CD4-positive, alpha-beta T cell treated with Interleukin-2 at 100 ng/mL for 4 hours (primary cell): Measurements from ENCODE around the gene IFNLR1.
"Not testable (repeated sequence)": the region's sequence is repeated elsewhere in the genome, so short reads cannot be mapped to it uniquely, and the experiment has no call there.

Experiments used
- DNase-seq: peaks from one replicate; pipeline ENCODE4 v3.0.0-alpha.2; 2020; ENCODE audit warnings: low spot score

IFNLR1 gene

DNA sequence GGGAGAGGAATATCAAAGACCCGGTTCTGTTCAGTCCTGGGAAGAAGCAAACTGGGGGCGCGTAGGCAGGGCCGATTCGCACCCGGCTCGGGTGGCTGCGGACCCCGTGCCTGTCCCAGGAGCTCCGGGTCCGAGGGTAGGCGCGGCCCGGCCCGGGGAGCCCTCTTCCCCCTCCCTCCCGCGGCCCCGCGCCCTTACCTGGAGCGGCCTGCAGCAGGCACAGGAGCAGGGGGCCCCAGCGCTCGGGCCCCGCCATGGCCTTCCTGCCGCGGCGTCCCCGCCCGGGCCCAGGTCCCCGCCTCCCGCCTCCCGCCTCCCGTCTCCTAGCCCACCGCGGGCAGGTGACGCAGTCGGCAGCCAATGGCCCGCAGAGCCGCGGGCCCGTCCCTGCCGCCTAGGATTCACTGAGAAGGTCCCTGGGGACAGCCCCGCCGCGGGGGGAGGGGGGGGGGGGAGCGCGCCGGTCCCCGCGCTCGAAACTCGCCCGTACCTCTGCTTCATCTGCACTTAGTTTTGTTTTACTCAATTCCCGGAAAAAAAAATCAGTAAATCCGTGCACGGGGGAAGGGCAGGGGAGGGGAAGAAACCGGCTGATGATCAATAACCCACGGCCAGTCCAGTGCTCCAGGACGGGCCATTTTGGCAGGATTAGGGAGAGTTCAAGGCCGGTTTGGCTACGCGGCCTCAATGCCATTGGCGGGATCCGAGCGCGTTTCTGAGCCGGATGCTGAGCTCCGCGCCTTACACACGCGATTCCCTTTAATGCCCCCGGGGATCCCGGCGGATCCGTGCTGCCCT, at the start of gene IFNLR1:
TSS of gene IFNLR1 (minus strand) at position 297 of the 798 bp plus-strand sequence. CDS start at position 256, 41 bp downstream.
- peak; percentile 72 for DNase-seq

DNA sequence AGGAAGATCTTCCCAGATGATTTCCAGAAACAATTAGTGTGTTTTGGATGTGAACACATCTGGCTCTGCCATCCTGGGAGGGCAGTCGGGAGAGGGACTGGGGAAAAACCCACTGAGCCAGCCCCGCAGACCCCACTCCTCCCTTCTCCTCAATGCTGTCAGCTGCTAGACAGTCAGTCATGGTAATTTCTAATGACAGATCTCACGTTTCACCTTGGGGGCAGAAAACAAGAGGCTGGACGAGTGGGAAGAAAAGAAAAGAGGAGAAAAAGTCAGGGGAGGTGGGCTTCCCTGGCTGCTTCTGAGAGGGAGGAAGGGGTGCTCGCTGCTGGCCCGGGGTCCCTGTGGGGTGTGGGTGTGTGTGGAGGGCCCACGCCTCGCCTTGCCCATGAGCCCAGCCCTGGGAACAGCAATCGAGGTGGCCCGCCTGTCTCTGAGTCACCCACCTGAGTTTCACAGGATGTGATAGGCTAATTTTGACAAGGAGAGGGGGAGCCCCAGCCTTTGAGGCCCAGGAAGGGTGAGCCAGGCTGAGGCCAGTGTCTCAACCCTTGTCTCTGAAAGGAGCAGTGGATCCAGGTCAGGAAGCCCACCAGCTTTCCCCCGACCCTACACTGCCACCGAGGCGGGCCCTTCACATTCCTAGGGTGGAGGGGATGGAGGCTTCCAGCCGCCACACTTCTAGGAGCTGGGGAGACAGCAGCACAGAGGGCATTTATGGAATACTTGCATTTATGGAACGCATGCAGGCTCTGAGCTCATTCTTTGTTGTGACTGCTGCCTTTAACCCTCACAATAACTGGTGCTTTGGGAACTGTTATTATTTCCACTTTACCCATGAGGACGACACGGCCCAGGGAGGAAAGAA, 49.1 kb upstream of the IFNLR1 start:
- no peak for DNase-seq

DNA sequence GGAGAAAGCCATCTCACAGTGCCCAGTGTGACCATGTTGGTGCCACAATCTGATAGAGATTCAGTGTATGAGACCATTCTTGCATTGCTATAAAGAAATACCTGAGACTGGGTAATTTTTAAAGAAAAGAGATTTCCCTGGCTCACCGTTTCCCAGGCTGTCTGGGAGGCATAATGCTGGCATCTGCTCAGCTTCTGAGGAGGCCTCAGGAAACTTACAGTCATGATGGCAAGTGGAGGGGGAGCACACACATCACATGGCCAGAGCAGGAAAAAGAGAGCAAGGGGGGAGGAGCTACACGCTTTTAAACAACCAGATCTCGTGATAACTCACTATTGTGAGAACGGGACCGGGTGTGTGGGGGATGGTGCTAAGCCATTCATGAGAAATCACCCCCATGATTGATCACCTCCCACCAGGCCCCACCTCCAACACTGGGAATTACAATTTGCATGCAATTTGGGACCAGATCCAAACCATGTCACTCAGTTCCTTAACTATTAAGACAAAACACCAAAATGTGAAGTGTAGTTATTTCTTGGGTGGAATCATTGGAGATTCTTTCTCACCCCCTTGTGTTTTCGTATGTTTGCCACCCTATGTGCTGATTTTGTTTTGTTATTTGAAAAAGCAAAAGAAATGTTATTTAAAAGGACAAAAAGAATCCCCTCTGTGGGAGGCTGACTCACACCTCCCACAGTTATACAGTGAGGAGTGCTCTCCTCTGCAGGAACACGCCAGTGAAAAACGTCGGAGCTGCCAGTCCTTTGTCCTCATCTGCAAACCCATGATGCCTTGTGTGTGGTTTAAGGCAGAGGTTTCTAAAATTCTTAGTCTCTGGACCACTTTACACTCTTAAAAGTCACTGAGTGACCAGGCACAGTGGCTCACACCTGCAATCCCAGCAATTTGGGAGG, 46.9 kb upstream of the IFNLR1 start:
- DNase-seq = no peak

DNA sequence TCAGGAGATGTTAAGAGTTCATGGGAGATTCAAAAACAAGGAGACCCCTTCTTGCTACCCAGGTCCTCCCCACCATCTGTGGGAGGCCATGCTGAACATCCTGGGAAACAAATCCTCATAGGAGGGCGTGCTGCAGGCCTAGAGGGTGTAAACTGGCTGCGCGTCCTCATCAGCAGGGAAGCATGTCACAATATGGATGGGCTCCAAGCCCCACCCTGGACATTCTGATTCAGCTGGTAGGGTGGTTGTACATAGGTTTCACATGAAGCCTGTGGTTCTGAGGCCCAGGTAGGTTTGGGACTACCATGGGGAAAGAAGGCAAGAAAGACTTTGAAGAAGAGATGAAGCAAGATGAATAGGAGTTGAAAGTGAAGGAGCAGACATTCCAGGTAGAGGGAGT, 44.6 kb upstream of the IFNLR1 start:
- no peak for DNase-seq

DNA sequence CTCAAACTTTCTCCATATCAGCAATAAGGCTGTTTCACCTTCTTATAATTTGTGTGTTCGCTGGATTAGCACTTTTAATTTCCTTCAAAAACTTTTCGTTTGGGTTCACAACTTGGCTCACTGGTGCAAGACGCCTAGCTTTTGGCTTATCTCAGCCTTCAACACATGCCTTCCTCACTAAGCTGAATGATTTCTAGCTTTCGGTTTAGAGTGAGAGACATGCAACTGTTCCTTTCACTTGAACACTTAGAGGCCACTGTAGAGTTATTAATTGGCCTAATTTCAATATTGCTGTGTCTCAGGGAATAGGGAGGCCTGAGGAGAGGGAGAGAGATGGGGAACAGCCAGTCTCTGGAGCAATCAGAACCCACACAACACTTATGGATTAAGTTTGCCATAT, 41.2 kb upstream of the IFNLR1 start:
- DNase-seq = no peak

DNA sequence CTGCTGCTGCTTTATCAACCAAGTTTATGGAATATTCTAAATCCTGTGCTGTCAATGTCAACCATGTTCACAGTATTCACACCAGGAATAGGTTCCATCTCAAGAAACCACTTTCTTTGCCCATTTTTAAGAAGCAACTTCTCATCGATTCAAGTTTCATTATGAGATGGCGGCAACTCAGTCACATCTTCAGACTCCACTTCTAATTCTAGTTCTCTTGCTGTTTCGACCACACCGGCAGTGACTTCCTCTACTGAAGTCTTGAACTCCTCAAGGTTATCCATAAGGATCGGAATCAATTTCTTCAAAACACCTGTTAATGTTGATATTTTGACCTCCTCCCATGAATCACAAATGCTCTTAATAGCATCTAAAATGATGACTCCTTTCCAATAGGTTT, 39.7 kb upstream of the IFNLR1 start:
- no peak for DNase-seq

DNA sequence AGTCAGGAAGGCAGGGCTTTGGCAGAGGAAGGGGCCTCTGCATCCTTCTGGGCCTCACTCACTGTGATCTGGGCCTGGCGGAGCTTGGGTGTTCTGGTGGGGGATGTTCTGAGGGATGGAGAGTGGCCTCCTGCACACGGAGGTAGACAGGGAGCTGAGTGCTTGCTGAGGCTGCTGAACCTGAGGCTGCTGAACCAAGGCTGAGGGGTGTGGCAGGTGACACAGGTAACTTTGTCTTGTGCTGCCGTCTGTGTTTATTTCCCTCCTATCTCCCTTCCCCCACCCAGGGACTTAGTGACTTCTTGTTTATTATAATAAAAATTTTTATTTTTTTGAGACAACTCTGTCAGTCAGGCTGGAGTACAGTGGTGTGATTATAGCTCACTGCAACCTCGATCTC, 37.7 kb upstream of the IFNLR1 start:
- no peak for DNase-seq

DNA sequence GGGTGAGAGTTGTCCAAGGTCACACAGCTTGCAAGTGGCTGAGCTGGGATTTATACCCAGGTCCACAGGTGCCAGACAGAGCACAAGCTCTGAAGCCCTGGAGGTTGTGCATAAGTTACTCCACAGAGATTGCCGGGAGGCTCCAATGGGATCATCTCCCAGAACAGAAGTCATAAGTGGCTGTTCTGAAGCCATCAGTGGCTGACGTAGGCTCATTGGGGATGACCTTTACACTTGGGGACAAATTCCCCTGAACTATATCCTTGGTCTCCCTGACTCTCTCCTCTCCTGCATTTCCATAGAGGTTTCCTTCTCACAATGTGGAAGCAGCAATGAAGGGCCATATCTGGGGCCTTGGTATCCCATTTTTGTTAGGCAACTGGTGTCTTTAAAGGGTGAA, 37.0 kb upstream of the IFNLR1 start:
- no peak for DNase-seq

DNA sequence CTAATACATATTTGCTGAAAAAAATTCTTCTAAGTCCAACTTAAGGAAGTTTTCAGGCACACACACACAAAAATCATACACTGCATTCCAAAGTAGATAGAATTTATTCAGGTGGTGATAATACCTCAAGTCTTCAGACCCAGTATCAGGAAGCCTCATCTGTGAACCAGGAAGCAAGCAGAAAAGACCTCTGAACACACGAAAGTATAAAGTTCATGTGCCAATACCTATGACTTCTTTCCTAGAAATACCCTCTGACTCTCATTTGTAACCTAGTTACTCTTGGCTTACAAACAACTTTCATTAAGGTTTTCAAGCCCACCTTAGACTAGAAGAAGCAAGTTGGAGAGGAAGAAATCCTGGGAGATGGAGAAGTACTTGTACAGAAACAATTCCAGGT, 35.7 kb upstream of the IFNLR1 start:
- no peak for DNase-seq

DNA sequence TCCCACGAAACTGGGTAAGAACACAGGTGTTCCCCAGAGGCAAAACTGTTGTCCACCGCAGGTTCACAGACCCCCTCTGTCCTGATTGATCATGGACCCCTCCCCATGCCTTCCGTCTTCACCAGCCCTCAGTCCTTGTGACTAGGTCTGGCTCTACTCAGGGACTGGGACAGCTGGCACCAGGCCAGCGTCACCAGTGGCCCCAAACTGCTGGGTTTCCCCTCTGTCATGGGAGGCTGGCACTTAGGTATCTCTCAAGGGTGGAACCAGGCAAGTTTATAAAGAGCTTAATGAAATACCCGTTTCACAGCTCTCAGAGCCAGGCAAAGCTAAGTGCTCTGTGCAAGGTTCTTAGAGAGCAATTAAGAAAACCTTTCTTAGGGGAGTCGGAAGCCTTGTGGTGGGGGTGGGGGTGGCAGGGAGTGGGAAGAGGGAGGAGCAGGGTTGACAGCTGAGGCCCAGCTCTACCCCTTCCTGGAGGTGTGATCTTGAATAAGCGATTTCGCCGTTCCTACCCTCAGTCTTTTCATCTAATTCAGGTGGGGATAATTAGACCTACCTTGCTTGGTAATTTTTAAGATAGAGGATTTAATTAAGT, 35.0 kb upstream of the IFNLR1 start:
- no peak for DNase-seq

DNA sequence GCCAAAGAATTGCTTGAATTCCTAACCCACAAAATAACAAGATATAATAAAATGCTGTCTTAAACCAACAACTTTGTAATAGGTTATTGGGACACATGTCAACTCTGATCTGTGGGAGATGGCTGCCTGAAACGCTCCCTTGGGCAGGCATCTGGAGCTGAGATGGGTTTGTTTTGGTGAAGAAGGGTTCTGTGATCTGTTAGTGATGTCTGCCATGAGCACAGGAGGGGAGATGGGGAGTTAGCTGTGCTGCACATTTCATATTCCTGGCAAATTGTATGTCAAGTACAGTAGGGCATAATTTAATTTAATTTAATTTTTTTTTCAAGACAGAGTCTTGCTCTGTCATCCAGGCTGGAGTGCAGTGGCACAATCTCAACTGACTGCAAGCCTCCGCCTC, 34.2 kb upstream of the IFNLR1 start:
- DNase-seq = no peak

DNA sequence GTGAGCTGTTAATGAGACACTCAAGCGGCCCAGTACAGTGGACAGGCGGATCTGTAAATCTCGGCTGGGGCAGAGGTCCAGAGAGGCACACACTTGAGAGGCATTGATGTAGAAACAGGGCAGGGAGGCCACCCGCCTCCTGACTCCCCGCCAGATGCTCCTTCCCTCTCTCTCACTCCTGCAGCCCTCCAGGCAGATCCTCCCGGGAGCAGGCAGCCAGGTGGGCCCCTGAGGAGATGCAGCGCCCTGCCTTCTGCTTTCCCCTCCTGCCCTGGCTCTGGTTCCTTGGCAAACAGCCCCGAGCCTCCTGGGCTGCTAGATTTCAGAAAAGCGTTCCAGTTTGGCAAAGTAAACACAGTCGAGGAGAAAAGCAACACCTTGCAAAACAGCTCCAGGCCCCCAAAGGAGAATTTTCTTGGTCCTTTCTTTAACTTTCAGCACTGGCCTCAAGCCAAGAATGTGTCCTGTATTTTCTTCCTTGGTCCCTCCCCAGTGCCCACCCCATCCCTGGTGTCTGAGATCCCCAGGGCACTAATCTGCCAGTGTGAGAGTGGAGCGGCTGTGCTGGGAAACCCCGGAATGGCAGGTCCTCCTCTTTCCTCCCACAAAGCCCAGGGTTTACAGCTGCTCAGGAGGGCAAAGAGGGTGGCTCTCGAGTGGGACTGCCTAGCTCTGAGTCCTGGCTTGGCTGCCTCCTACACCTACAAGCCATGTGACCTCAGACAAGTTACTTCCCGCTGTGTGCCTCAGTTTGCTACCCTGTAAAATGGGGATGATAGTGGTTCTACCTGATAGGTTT, 29.4 kb upstream of the IFNLR1 start:
- DNase-seq = no peak

DNA sequence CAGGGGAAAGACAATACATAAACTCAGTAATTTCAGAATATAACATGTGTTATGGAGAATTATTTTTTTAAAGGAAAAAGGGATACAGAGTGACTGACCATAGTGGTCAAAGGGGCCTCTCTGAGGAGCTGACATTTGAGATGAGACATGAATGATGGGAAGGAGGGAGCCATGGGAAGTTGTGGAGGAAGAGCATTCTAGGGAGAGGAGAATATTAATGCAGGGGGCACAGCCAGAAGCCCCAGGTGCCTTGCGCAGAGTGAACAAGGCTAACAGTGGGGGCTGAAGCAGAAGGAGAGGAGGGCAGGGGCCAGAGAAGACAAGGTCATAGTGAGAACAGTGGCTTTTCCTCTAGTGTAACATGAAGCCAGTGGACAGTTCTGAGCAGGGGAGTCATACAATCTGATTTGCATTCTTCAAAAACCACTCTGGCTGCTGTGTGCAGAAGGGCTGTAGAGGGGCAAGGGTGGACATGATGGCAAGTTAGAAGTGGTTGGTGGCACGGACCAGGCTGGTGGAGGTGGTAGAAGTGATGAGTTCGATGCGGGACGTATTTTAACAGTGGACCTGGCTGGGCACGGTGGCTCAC, 28.2 kb upstream of the IFNLR1 start:
- no peak for DNase-seq

DNA sequence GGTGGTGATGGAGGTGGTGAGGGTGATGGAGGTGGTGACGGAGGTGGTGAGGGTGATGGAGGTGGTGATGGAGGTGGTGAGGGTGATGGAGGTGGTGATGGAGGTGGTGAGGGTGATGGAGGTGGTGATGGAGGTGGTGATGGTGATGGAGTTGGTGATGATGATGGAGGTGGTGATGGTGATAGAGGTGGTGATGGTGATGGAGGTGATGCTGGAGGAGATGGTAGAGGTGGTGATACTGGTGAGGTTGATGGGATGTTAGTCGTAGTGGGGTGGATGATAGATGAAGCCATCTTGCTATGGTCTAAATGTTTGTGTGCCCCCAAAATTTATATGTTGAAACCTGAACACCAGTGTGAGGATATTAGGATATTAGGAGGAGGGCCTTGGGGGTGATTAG, 25.3 kb upstream of the IFNLR1 start:
- no peak for DNase-seq

DNA sequence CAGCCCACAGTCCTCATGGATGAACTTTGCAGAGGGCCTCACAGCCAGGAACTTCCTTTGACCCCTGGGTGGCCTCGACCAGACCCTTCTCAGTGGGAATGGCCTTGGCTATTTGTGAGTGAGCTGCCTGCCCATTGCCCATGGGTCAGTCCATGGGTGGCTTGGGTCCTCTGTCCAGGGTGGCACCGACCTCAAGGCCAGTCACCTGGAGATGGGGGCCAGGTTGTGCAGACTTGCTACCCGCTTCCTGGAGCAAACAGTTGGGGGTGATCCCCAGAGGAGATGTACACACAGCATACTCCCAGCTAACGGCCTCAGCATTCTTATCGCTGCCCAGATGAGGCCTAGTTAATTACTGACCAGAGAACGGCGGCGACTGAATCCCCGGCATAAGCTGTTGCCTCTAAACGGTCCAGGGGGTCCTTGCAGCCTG, 23.1 kb upstream of the IFNLR1 start:
- no peak for DNase-seq

DNA sequence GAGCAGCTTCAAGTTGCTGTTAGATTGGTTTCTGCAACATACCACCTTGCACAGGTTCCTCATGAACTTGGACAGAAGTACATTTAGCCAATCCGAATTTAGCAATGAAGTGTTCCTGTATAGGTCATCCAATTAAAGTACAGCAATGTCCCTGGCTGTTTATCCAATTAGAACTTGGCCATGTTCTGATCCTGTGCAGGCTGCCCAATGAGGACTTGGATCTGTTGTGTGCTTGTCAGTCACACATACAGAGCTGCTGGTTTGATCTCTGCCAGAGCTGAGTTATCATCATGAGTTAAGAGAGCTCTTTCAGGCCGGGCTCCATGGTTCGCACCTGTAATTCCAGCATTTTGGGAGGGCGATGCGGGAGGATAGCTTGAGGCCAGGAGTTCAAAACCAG, 22.0 kb upstream of the IFNLR1 start:
- no peak for DNase-seq

DNA sequence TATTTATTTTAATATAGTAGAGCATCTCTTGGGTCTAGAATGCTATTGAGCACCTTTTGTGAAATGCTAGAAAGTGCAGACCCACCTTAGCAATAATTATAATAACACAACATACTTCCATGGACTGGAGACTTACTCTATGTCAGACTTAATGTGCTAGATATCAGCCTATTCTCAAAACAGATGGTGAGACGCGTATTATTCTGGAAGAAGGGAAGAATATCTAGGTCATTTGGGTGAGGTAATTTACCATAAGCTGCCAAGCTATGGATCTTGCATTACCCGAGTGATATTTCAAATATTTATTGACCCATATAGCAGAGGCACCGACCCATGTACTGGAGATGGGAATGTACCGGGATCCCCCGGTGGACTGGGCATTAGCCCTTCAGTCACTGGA, 20.6 kb upstream of the IFNLR1 start:
- no peak for DNase-seq

DNA sequence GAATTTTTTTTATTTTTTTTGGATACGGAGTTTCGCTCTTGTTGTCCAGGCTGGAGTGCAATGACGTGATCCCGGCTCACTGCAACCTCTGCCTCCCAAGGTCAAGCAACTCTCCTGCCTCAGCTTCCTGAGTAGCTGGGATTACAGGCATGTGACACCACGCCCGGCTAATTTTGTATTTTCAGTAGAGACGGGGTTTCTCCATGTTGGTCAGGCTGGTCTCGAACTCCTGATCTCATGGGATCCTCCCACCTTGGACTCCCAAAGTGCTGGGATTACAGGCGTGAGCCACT, 20.3 kb upstream of the IFNLR1 start:
- not testable (repeated sequence) for DNase-seq

DNA sequence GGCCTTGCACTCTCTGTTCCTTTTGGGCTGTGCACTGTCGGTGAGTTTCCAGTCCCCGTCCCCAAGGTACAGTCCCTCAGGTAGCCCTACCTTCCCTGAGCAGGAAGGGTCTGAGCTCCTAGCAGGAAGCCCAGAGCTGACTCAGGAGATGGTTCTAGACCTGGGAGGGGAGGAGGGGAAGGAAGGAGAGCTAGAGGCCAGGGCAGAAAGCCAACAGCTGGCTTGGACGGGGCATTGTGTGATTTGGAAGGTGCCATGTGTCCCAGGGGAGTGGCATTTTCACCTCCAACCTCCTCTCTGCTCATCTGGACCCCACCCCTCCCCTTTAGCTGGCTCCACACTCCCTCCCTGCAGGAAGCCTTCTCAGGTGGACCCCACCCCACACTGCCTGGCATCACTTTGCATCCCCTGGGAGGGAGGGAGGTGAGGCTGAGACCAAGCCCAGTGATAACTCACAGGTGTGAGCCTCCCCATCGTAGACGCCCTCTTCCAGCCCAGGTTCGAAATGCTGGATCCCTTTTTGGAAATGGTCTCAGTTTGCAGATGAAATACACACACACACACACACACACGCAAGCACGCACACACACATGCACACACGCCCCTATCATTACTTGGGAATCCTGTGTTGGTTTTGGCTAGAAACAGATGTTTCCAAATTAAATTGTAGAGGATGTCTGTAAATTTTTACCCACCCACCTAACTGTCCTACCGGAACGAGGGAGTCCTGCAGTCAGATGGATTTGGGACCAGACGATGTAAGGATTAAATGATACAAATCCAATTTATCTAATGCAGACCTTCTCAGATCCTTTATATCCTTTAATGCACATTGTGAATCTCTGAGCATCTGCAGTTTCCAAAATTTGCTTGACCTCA, 19.7 kb upstream of the IFNLR1 start:
- DNase-seq = no peak

DNA sequence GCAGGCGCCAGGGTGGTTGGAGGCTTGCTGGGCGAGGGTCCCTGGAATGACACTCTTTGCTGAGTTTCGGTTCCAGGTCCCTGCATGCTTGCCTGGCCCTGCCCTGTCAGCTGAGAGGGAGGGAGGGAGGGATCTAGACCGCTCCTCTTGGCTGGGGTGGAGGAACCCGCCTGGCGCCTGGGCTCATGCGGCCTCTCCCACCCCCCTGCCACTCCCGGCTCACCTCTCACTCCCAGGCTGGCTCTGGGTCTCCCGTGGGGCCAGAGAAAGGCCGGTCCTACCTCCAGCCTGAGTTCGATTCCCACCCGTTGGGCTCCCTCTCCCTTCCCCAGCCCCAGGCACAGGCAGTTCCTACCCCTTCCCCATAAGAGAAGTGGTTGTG, 19.0 kb upstream of the IFNLR1 start:
- no peak for DNase-seq
